Measurements from ENCODE around the gene CHRNA4. TPM values are rescaled to one million over a fixed set of nuclear protein-coding genes. Genes with fewer than 3 reads are reported as not detected.

Gene CHRNA4
- total and polyA plus RNA-seq, 9 of the 15 experiments (the other 6 are each of a cell fraction or from before 2014, with no cell fraction given), result not detected

DNA sequence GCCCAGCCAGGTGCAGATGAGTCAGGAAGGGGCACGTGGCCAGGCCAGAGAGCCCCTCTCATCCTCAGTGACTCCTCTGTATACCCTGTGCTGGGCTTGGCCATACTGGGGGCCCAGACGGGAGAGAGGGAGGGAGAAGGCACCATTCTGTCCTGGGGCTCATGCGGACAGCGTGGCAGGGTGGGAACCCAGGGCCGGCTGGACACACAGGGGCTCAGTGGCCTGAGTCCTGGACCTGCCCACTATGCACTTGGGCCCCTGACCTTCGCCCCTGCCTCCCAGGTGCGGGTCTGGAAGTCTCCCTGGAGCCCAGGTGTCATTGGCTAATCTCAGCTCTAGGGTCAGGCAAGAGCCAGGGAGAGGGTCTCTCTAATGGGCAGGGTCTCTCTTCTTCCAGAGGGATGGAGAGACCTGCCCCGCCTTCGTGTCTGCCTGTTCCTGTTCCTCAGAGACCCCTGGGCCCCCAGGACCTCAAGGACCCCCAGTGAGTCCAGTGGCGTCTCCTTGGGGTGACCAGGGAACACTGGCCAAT, 40.5 kb downstream of the CHRNA4 start:
- TF ChIP-seq, protein P1, sequence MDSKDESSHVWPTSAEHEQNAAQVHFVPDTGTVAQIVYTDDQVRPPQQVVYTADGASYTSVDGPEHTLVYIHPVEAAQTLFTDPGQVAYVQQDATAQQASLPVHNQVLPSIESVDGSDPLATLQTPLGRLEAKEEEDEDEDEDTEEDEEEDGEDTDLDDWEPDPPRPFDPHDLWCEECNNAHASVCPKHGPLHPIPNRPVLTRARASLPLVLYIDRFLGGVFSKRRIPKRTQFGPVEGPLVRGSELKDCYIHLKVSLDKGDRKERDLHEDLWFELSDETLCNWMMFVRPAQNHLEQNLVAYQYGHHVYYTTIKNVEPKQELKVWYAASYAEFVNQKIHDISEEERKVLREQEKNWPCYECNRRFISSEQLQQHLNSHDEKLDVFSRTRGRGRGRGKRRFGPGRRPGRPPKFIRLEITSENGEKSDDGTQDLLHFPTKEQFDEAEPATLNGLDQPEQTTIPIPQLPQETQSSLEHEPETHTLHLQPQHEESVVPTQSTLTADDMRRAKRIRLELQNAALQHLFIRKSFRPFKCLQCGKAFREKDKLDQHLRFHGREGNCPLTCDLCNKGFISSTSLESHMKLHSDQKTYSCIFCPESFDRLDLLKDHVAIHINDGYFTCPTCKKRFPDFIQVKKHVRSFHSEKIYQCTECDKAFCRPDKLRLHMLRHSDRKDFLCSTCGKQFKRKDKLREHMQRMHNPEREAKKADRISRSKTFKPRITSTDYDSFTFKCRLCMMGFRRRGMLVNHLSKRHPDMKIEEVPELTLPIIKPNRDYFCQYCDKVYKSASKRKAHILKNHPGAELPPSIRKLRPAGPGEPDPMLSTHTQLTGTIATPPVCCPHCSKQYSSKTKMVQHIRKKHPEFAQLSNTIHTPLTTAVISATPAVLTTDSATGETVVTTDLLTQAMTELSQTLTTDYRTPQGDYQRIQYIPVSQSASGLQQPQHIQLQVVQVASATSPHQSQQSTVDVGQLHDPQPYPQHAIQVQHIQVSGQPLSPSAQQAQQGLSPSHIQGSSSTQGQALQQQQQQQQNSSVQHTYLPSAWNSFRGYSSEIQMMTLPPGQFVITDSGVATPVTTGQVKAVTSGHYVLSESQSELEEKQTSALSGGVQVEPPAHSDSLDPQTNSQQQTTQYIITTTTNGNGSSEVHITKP (IDR thresholded peaks at IDR 0.05; ENCODE audit: partially characterized antibody), result no peak
- TF ChIP-seq CBFB (CRISPR knock-in tag; IDR thresholded peaks at IDR 0.05), result no peak
- no peak for TF ChIP-seq NCOA2 (IDR thresholded peaks at IDR 0.05; ENCODE audit: partially characterized antibody in 2 of 2)
- no peak for TF ChIP-seq ZNF551 (CRISPR knock-in tag; IDR thresholded peaks at IDR 0.05)
- TF ChIP-seq JUNB (CRISPR knock-in tag; conservative IDR thresholded peaks at IDR 0.05), result no peak
- Histone ChIP-seq H3K79me2 (ENCODE audit: control insufficient read depth, insufficient read depth, low read length) (no peaks in the 10 kb centered on the region), H3K4me3 (no peak overlapping the region), H3K36me3 (ENCODE audit: control insufficient read depth, insufficient read depth, low read length) (no peaks in the 10 kb centered on the region), H3K9me3 (replicated peaks; ENCODE audit: control insufficient read depth, insufficient read depth, low read depth, low read length) (no peaks in the 10 kb centered on the region), H3K4me2 (ENCODE audit: insufficient read depth, low read length) (no peak overlapping the region), H3K9me1 (ENCODE audit: control insufficient read depth, insufficient read depth, low read length) (no peaks in the 10 kb centered on the region), H3K27ac (ENCODE audit: extremely low read depth, low read depth, low read length) (no peak overlapping the region), H4K20me1 (replicated peaks; ENCODE audit: control insufficient read depth, insufficient read depth, low read length) (no peaks in the 10 kb centered on the region; the same call in 1 of the 2 replicates), H3K9ac (ENCODE audit: insufficient read depth in 1 of 2, low read depth in 2 of 2, low read length in 2 of 2) (peak overlapping the region in 1 of 2 experiments; percentile 4; a peak in 1 of 4 replicates), H3K4me1 (replicated peaks in 1 of 2; ENCODE audit: control insufficient read depth in 2 of 2, insufficient read depth in 2 of 2, low read length in 2 of 2) (peaks cover 0 to 20% of the 10 kb centered on the region in 2 experiments; a peak in 1 of 5 replicates), H2AFZ (ENCODE audit: low read depth, low read length) (no peak overlapping the region), H3K27me3 (ENCODE audit: control insufficient read depth in 2 of 2, insufficient read depth in 2 of 2, low read length in 2 of 2) (peaks cover 19 to 62% of the 10 kb centered on the region in 2 experiments; a peak in 4 of 5 replicates)
- DNase-seq (ENCODE audit: extremely low read depth in 1 of 4, low spot score in 3 of 4) (no peak), ATAC-seq (no peak), FAIRE-seq (no peak)
- ChIA-PET CTCF (ENCODE audit: low intra/inter-chr PET ratio) (no interaction called here), POLR2A (interaction anchor here (0.7 to 1.5 kb wide), 2 partner anchors 11 to 14 kb away, joined by 3 to 4 read pairs; no protein-coding TSS in a partner anchor)
- intact Hi-C loops (cut with micrococcal nuclease) (no loop called here), in situ Hi-C loops (cut with MboI) (no loop called here)
- 0% methylated on average over 8 of the region's 10 CpGs for WGBS (ENCODE audit: insufficient coverage, low coverage, missing lambda C conversion rate)
- no TSS peak for BruUV-seq (replicated peaks)

Data from K562 (cell line).